Caco-2 (cell line): Measurements from ENCODE around the gene SYS1. TPM values are rescaled to one million over a fixed set of nuclear protein-coding genes. Genes with fewer than 3 reads are reported as not detected.
A peak's percentile ranks its signal among the peaks of the same experiment; 100 is the strongest.

Source experiments
- BruUV-seq: library from RNA; stranded (reverse); fragments of 400-500 nt; replicated peaks from 2 replicates; lab custom pipeline; 2021; lab: Mats Ljungman, UMichigan
- CTCF ChIA-PET: fragments of 300-600 bp; sonication (Branson Sonifier 250); formaldehyde crosslinking; loops from one replicate; lab custom pipeline; 2022; ENCODE audit warnings: antibody characterized with exemption; lab: Charles Lee
- POLR2A ChIA-PET: fragments of 300-600 bp; sonication (Branson Sonifier 250); formaldehyde crosslinking; loops from one replicate; lab custom pipeline; 2022; ENCODE audit warnings: antibody characterized with exemption; lab: Charles Lee
- DNase-seq, 2 experiments: peaks; one replicate each; pipeline versions ENCODE4 v3.0.0 to v3.0.0-alpha.2; 2020 to 2022
- H3K27me3 ChIP-seq: replicated peaks from 2 replicates; pipeline ENCODE4 v1.6.0; 2011; ENCODE audit warnings: low read length; ENCODE audit not compliant: control insufficient read depth, insufficient read depth
- H3K36me3 ChIP-seq: 2 replicates; pipeline ENCODE4 v1.5.1; 2011; ENCODE audit warnings: low read length; ENCODE audit not compliant: control insufficient read depth, insufficient read depth
- H3K4me1 ChIP-seq: fragments of 250-450 bp; sonication (Bioruptor Pico); 2 replicates; pipeline ENCODE4 v1.5.1; 2020; ENCODE audit warnings: mild to moderate bottlenecking
- H3K4me3 ChIP-seq: 2 replicates; pipeline ENCODE4 v1.5.1; 2011; ENCODE audit warnings: low read depth, mild to moderate bottlenecking, control low read depth, low read length
- H3K9me3 ChIP-seq: fragments of 250-450 bp; sonication (Bioruptor Pico); 2 replicates; pipeline ENCODE4 v1.5.1; 2020; ENCODE audit warnings: mild to moderate bottlenecking, moderate library complexity
- H3K27ac Mint-ChIP-seq: one replicate; pipeline ENCODE4 v1.8.0; 2022; ENCODE audit warnings: mixed read lengths; ENCODE audit not compliant: unreplicated experiment
- H3K27me3 Mint-ChIP-seq: one replicate; pipeline ENCODE4 v1.8.0; 2022; ENCODE audit warnings: mixed read lengths; ENCODE audit not compliant: insufficient read depth, unreplicated experiment
- H3K36me3 Mint-ChIP-seq: one replicate; pipeline ENCODE4 v1.8.0; 2022; ENCODE audit warnings: mild to moderate bottlenecking, mixed read lengths; ENCODE audit not compliant: insufficient read depth, unreplicated experiment
- H3K4me1 Mint-ChIP-seq: one replicate; pipeline ENCODE4 v1.8.0; 2022; ENCODE audit warnings: low read depth, mixed read lengths; ENCODE audit not compliant: unreplicated experiment
- H3K4me3 Mint-ChIP-seq: one replicate; pipeline ENCODE4 v1.8.0; 2022; ENCODE audit warnings: mild to moderate bottlenecking, moderate library complexity, mixed read lengths; ENCODE audit not compliant: unreplicated experiment
- H3K9me3 Mint-ChIP-seq: one replicate; pipeline ENCODE4 v1.8.0; 2022; ENCODE audit warnings: mixed read lengths; ENCODE audit not compliant: unreplicated experiment
- CTCF ChIP-seq, 2 experiments: fragments of 200-600 bp in 1 of 2; IDR thresholded peaks; 1 replicate in 1 of 2; 2 replicates in 1 of 2; pipeline versions ENCODE4 v1.5.1 to v1.8.0; 2011 to 2022; ENCODE audit warnings: antibody characterized with exemption in 1 of 2, control low read depth in 1 of 2, inconsistent platforms in 1 of 2, low read depth in 1 of 2, low read length in 1 of 2, mild to moderate bottlenecking in 1 of 2, moderate library complexity in 1 of 2; ENCODE audit not compliant: insufficient read depth in 1 of 2, severe bottlenecking in 1 of 2, unreplicated experiment in 1 of 2
- intact Hi-C: fragments of 100-400 bp; cut with micrococcal nuclease; formaldehyde crosslinking; loops from one replicate; pipeline ENCODE4 v1.10.0; 2022; ENCODE audit not compliant: unreplicated experiment
- total RNA-seq: library from RNA; stranded (reverse); gene quantifications from 2 replicates; pipeline ENCODE4 v1.2.3, GENCODE V29; 2022

The SYS1 gene
- total RNA-seq, 1 experiment from 2014 or later, result 62.1 TPM

DNA sequence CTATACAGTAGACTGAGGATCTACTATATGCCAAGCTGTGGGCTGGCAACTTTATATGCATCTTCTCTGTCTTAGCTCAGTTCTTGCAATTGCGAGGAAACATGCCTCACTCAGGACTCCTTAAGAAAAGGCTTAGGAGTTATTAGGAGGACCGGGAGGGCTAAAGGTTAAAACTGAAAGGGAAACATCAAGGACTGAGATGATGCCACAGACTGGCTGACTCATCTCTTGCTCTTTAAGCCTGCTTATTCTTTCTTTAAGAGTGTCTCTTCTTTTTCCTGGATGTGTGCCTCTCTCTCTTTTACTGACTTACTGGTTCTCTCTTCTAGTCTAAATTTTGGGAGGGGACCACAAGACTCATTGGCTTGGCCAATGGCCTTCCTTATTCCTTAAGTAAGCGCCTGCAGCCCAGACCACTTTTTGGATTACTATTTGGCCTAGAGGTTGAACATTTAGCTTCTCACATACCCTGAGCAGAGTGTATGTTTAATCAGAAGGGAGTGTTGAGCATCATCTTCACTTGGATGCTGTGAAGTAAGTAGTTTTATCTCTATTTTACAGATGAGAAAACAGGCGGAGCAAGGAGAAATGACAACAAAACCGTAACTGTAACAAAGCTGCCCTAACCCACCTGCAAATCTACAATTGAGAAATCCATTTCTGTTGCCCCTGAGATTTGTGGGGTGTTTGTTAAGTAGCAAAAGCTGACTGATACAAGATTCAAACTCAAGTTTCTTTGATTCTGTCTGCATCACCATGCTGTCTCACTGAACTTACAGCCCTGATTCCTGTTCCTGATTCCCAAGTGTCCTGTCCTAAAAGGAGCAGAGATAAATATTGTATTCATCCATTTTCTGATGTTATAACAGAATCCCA, 7.5 kb upstream of the SYS1 start:
- Histone ChIP-seq H3K9me3 (no peaks in the 10 kb centered on the region), H3K4me3 (no peak overlapping the region), H3K4me1 (peaks cover 46% of the 10 kb centered on the region), H3K27me3 (no peaks in the 10 kb centered on the region), H3K36me3 (no peaks in the 10 kb centered on the region)
- Mint-ChIP-seq H3K9me3 (no peaks in the 10 kb centered on the region), H3K27ac (no peak overlapping the region), H3K4me3 (no peak overlapping the region), H3K36me3 (no peaks in the 10 kb centered on the region), H3K27me3 (no peaks in the 10 kb centered on the region), H3K4me1 (peaks cover 52% of the 10 kb centered on the region)
- POLR2A ChIA-PET, result interaction anchor here (0.9 to 1.2 kb wide), 3 partner anchors 8 to 32 kb away, joined by 3 to 7 read pairs (median 4); no protein-coding TSS in a partner anchor
- CTCF ChIA-PET, result interaction anchor here (1.4 kb wide), 1 partner anchor 32 kb away, joined by 5 read pairs; no protein-coding TSS in a partner anchor
- intact Hi-C loops, result no loop called here
- no peak for DNase-seq
- no TSS peak for BruUV-seq
- TF ChIP-seq CTCF (IDR thresholded peaks at IDR 0.05; ENCODE audit: insufficient read depth in 1 of 2, low read depth in 1 of 2, low read length in 1 of 2, severe bottlenecking in 1 of 2, unreplicated experiment in 1 of 2), result no peak

DNA sequence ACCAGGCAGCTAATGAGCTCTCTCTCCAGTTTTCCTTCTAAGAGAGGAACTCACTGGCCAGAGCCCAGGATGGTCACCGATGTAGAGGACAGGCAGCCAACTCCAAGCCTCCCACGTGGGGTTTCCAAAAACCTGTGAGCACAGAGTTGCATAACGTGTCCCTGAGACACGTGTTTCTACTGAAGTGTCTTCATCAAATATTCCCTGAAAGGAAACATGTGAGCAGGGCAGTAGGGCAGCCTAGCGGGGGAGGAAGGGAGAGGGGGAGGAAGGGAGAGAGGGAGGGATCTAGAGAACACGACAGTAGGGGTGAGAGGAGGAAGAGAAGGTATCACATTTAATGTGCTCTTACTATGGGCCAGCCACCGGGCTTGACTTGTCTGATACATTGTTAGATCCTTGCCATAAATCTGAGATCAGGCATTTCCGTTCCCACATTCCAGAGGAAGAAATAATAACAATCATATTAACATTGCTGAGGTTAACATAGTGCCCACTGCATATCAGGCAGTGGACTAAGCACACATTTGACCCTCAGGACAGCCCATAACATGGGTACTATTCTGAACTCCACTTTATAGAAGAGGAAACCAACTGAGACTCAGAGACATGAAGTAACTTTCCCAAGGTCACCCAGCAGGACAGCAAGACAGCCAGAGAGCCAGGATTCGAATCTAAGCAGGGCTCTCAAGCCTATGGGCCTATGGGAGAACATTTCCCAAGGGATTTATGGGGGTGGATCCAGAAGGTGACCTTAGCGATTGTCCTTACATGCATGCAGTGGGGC, 4.5 kb upstream of the SYS1 start:
- no peaks in the 10 kb centered on the region for H3K9me3 Mint-ChIP-seq
- intact Hi-C loops, result no loop called here
- Histone ChIP-seq H3K4me1 (peaks cover 68% of the 10 kb centered on the region), H3K4me3 (no peak overlapping the region), H3K36me3 (no peaks in the 10 kb centered on the region), H3K27me3 (no peaks in the 10 kb centered on the region), H3K9me3 (no peaks in the 10 kb centered on the region)
- peaks cover 17% of the 10 kb centered on the region for H3K36me3 Mint-ChIP-seq
- peak overlapping the region; percentile 91 for H3K27ac Mint-ChIP-seq
- POLR2A ChIA-PET, result interaction anchor here (0.7 to 10.3 kb wide), 3 partner anchors 14 to 86 kb away, joined by 3 to 229 read pairs (median 4); partner anchors contain the start of gene SDC4
- H3K4me3 Mint-ChIP-seq, result no peak overlapping the region
- no peak for DNase-seq
- no TSS peak for BruUV-seq
- no peaks in the 10 kb centered on the region for H3K27me3 Mint-ChIP-seq
- H3K4me1 Mint-ChIP-seq, result peaks cover 67% of the 10 kb centered on the region
- no peak for TF ChIP-seq CTCF (IDR thresholded peaks at IDR 0.05; ENCODE audit: insufficient read depth in 1 of 2, low read depth in 1 of 2, low read length in 1 of 2, severe bottlenecking in 1 of 2, unreplicated experiment in 1 of 2)
- CTCF ChIA-PET, result interaction anchor here (0.7 to 8.0 kb wide), 10 partner anchors 12 to 91 kb away, joined by 3 to 134 read pairs (median 7); no protein-coding TSS in a partner anchor

GRCh38 chr20:45359069-45359405, 3.9 kb upstream of the SYS1 start:
- H3K27me3 Mint-ChIP-seq, result no peaks in the 10 kb centered on the region
- peaks cover 66% of the 10 kb centered on the region for H3K4me1 Mint-ChIP-seq
- peaks cover 68% of the 10 kb centered on the region for H3K4me1 ChIP-seq
- ChIA-PET POLR2A (interaction anchor here (1.0 to 10.3 kb wide), 3 partner anchors 15 to 57 kb away, joined by 3 to 229 read pairs (median 3); partner anchors contain the start of gene SDC4), CTCF (interaction anchor here (0.8 to 8.0 kb wide), 8 partner anchors 12 to 412 kb away, joined by 3 to 134 read pairs (median 7); no protein-coding TSS in a partner anchor)
- DNase-seq, result no peak
- no peaks in the 10 kb centered on the region for H3K9me3 Mint-ChIP-seq
- H3K9me3 ChIP-seq, result no peaks in the 10 kb centered on the region
- H3K4me3 ChIP-seq, result no peak overlapping the region
- intact Hi-C loops, result no loop called here
- no peak overlapping the region for H3K4me3 Mint-ChIP-seq
- BruUV-seq, result no TSS peak
- TF ChIP-seq CTCF (IDR thresholded peaks at IDR 0.05; ENCODE audit: insufficient read depth in 1 of 2, low read depth in 1 of 2, low read length in 1 of 2, severe bottlenecking in 1 of 2, unreplicated experiment in 1 of 2), result no peak
- H3K27me3 ChIP-seq, result no peaks in the 10 kb centered on the region
- H3K27ac Mint-ChIP-seq, result peak overlapping the region; percentile 91
- H3K36me3 Mint-ChIP-seq, result peaks cover 21% of the 10 kb centered on the region
- no peaks in the 10 kb centered on the region for H3K36me3 ChIP-seq
